MM.1S (cell line): ENCODE data around the gene HS1BP3.

Experiments used
- DNase-seq: peaks from one replicate; pipeline ENCODE4 v3.0.0-alpha.2; 2015
- H2AFZ ChIP-seq: fragments of 300-600 bp; sonication (generic); 2 replicates; pipeline ENCODE4 v1.6.0; 2016; ENCODE audit warnings: antibody characterized with exemption, low read length
- H3F3A ChIP-seq: fragments of 300-600 bp; sonication (generic); 2 replicates; pipeline ENCODE4 v1.6.1; 2016; ENCODE audit warnings: mild to moderate bottlenecking, antibody characterized with exemption, low read length, moderate library complexity, mixed read lengths; ENCODE audit not compliant: insufficient read depth
- H3K27ac ChIP-seq: fragments of 300-600 bp; sonication (generic); 2 replicates; pipeline ENCODE4 v1.5.1; 2016; ENCODE audit warnings: mild to moderate bottlenecking, low read length
- H3K27me3 ChIP-seq: fragments of 300-600 bp; sonication (generic); replicated peaks from 2 replicates; pipeline ENCODE4 v1.6.0; 2016; ENCODE audit warnings: low read length; ENCODE audit not compliant: insufficient read depth
- H3K36me3 ChIP-seq: fragments of 300-600 bp; sonication (generic); replicated peaks from 2 replicates; pipeline ENCODE4 v1.6.1; 2016; ENCODE audit warnings: mild to moderate bottlenecking, low read length, mixed read lengths; ENCODE audit not compliant: insufficient read depth
- H3K4me1 ChIP-seq: fragments of 300-600 bp; sonication (generic); 2 replicates; pipeline ENCODE4 v1.6.1; 2016; ENCODE audit warnings: low read length, mixed read lengths
- H3K4me2 ChIP-seq: fragments of 300-600 bp; sonication (generic); 2 replicates; pipeline ENCODE4 v1.6.0; 2016; ENCODE audit warnings: low read depth, low read length
- H3K4me3 ChIP-seq: fragments of 300-600 bp; sonication (generic); 2 replicates; pipeline ENCODE4 v1.5.1; 2016; ENCODE audit warnings: low read length, mixed read lengths
- H3K79me2 ChIP-seq: fragments of 300-600 bp; sonication (generic); 2 replicates; pipeline ENCODE4 v1.6.1; 2016; ENCODE audit warnings: mixed run types, low read length, mixed read lengths
- H3K9ac ChIP-seq: fragments of 300-600 bp; sonication (generic); 2 replicates; pipeline ENCODE4 v1.6.1; 2016; ENCODE audit warnings: low read length, mixed read lengths
- H3K9me2 ChIP-seq: fragments of 300-600 bp; sonication (generic); replicated peaks from 2 replicates; pipeline ENCODE4 v1.6.1; 2016; ENCODE audit warnings: mild to moderate bottlenecking, low read length, mixed read lengths; ENCODE audit not compliant: insufficient read depth
- H3K9me3 ChIP-seq: fragments of 300-600 bp; sonication (generic); replicated peaks from 2 replicates; pipeline ENCODE4 v1.6.1; 2016; ENCODE audit warnings: mild to moderate bottlenecking, low read length, mixed read lengths; ENCODE audit not compliant: insufficient read depth
- H4K20me1 ChIP-seq: fragments of 300-600 bp; sonication (generic); 2 replicates; pipeline ENCODE4 v1.6.1; 2016; ENCODE audit warnings: mild to moderate bottlenecking, low read length, moderate library complexity, mixed read lengths; ENCODE audit not compliant: insufficient read depth
- EZH2 ChIP-seq: fragments of 300-600 bp; sonication (generic); optimal IDR thresholded peaks from 2 replicates; pipeline ENCODE3; 2017; ENCODE audit warnings: low read depth, mild to moderate bottlenecking, antibody characterized with exemption, low read length, mixed read lengths
- EZH2phosphoT487 ChIP-seq: fragments of 300-600 bp; sonication (generic); IDR thresholded peaks from 2 replicates; pipeline ENCODE4 v1.6.1; 2018; ENCODE audit warnings: antibody characterized with exemption, low read length
- TF ChIP-seq, protein P1 (sequence below): fragments of 300-600 bp; sonication (generic); IDR thresholded peaks from 2 replicates; pipeline ENCODE4 v1.5.1; 2016; ENCODE audit warnings: antibody characterized with exemption, low read length, mixed read lengths

Gene HS1BP3

DNA sequence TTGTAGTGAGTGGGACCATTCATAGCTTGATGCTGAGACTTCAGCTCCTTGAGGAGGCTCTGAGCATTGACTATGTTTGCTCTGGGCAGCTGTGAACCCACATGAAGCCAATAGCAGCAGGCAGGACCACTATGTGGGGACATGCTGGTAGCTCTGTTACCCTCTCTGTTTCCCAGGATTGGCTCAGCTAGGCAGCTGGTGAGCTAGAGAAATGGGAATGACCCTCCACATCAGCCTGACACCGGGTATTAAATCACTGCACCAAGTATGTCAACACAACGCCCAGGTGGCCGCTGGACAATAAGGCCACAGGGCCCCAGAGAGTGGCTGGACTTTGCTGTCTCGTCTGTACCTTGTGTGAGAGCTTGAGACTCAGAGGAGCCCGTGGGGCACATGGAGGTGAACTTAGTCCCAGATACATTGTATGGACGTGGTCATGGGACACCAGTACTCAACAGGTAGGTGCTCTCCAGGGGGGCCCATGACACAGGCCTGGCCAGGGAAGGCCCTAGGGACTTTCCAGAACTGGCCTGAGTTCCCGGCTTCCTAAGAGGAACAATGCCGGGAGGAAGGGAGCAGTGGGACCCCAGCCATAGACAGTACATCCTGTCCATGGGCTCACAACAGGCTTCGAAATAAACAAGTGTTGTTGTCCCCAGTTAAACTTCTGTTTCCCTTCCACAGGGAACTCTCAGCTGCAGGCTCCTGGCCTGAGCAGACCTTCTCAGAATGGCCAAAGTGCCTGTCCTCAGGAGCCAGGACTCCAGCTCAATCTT is 35.2 kb downstream of the HS1BP3 start:
- no peak overlapping the region for H3K4me2 ChIP-seq

DNA sequence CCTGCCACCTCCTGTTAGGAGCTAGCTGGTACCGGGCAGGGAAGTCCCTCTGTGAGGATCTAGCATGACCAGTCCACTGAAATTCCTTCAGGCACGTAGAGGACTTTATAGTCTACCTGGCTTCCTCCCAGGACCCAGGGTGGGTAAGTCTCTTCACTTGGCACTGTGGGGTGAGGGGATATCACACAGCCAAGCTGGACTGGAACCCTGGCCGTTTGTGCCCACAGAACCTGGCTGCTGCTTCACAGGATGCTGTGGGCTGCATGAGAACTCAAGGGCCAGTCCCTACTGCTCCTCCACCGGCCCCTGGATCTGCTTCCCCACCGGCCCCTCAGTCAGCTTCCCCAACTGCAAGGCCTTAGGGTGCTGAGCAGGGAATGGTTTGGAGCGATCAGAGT is 35.8 kb downstream of the HS1BP3 start:
- Histone ChIP-seq H3F3A (peaks cover 10% of the 10 kb centered on the region; the same call in 1 of the 2 replicates), H3K9me3 (no peaks in the 10 kb centered on the region), H3K9me2 (no peaks in the 10 kb centered on the region), H4K20me1 (no peaks in the 10 kb centered on the region), H3K4me2 (no peak overlapping the region), H3K27ac (no peak overlapping the region), H3K79me2 (no peaks in the 10 kb centered on the region), H3K9ac (no peak overlapping the region), H2AFZ (no peak overlapping the region), H3K4me3 (no peak overlapping the region), H3K4me1 (peaks cover 15% of the 10 kb centered on the region), H3K36me3 (no peaks in the 10 kb centered on the region), H3K27me3 (no peaks in the 10 kb centered on the region)
- DNase-seq: no peak
- TF ChIP-seq EZH2phosphoT487: no peak
- TF ChIP-seq EZH2: no peak
- TF ChIP-seq, protein P1, sequence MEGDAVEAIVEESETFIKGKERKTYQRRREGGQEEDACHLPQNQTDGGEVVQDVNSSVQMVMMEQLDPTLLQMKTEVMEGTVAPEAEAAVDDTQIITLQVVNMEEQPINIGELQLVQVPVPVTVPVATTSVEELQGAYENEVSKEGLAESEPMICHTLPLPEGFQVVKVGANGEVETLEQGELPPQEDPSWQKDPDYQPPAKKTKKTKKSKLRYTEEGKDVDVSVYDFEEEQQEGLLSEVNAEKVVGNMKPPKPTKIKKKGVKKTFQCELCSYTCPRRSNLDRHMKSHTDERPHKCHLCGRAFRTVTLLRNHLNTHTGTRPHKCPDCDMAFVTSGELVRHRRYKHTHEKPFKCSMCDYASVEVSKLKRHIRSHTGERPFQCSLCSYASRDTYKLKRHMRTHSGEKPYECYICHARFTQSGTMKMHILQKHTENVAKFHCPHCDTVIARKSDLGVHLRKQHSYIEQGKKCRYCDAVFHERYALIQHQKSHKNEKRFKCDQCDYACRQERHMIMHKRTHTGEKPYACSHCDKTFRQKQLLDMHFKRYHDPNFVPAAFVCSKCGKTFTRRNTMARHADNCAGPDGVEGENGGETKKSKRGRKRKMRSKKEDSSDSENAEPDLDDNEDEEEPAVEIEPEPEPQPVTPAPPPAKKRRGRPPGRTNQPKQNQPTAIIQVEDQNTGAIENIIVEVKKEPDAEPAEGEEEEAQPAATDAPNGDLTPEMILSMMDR: no peak

More for the DNA sequence above, 35.2 kb downstream of the HS1BP3 start:
- no peaks in the 10 kb centered on the region for H3K79me2 ChIP-seq
- no peak overlapping the region for H2AFZ ChIP-seq
- H3K9ac ChIP-seq: no peak overlapping the region
- H3F3A ChIP-seq: peaks cover 10% of the 10 kb centered on the region; the same call in 1 of the 2 replicates
- H3K4me3 ChIP-seq: no peak overlapping the region
- no peak for DNase-seq
- TF ChIP-seq EZH2phosphoT487: no peak
- TF ChIP-seq EZH2: no peak
- TF ChIP-seq, protein P1: no peak
- no peaks in the 10 kb centered on the region for H3K9me3 ChIP-seq
- no peaks in the 10 kb centered on the region for H4K20me1 ChIP-seq
- no peaks in the 10 kb centered on the region for H3K9me2 ChIP-seq
- no peak overlapping the region for H3K27ac ChIP-seq
- peaks cover 15% of the 10 kb centered on the region for H3K4me1 ChIP-seq
- no peaks in the 10 kb centered on the region for H3K36me3 ChIP-seq
- no peaks in the 10 kb centered on the region for H3K27me3 ChIP-seq

DNA sequence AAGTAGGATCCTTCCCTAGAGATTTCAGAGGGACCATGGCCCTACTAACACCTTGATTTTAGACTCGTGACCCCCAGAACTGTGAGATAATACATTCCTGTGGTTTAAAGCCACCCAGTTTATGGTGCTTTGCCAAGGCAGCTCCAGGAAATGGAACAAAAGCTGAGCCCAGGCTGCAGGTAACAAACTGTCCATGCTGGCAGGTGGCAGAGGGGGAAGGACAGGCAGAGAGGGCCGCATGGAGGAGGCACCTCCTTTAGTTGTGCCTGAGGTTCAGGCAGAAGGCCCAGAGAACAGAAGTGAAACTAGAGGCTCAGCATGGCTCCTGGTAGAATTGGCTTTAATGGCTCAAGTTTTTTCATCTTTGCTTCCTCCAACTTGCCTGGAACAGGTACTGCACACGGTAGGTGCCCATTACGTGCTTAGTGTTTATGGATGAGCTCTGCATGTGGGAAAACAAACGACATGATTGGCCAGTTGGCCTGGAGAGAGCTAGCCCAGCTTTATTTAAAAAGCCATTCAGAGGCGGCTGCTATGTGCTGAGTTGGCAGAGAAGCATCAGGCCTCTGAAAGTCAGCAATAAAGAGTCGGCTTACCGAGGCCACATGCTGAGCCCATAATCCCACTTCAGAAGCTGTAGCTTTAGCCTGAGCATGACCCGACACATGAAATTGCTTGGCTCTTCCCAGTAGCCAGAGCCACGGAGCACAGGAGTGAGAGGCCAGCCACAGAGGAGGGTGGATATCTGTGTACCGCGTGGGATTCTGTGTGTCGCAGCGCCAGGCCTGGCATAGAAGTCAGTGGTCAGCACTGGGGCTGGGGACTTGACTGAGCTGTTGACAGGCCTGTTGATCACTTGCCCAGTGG is 36.5 kb downstream of the HS1BP3 start:
- peaks cover 10% of the 10 kb centered on the region; the same call in 1 of the 2 replicates for H3F3A ChIP-seq
- peak; percentile 55 for DNase-seq
- peak overlapping the region; percentile 10; the same call in 1 of the 2 replicates for H3K4me2 ChIP-seq
- H3K9ac ChIP-seq: no peak overlapping the region
- H3K36me3 ChIP-seq: no peaks in the 10 kb centered on the region
- H3K27ac ChIP-seq: peak overlapping the region; percentile 31; the same call in 1 of the 2 replicates
- H3K9me3 ChIP-seq: no peaks in the 10 kb centered on the region
- no peaks in the 10 kb centered on the region for H3K27me3 ChIP-seq
- peaks cover 15% of the 10 kb centered on the region for H3K4me1 ChIP-seq
- H3K9me2 ChIP-seq: no peaks in the 10 kb centered on the region
- H2AFZ ChIP-seq: 0 out of 2 replicates have a peak overlapping the region, but pooled peaks have one; percentile 2
- no peaks in the 10 kb centered on the region for H4K20me1 ChIP-seq
- no peak overlapping the region for H3K4me3 ChIP-seq
- no peaks in the 10 kb centered on the region for H3K79me2 ChIP-seq
- TF ChIP-seq, protein P1: no peak
- TF ChIP-seq EZH2phosphoT487 (no peak), EZH2 (no peak)
